Dermis microvascular lymphatic vessel endothelial cell (primary cell): ENCODE results near the gene ALPL. TPM values are rescaled to one million over a fixed set of nuclear protein-coding genes. Genes with fewer than 3 reads are reported as not detected.

Source experiments
- DNase-seq, 2 donors: peaks; one replicate each; pipeline versions ENCODE4 v3.0.0 to v3.0.0-alpha.2; 2010; ENCODE audit warnings: low read depth in 2 of 2
- total RNA-seq: library from RNA; depleted of rRNA; stranded (reverse); fragments of >200 nt; gene quantifications from 2 replicates; pipeline ENCODE4 v1.2.1, GENCODE V29; 2014

The ALPL gene
- total RNA-seq, 1 donor from 2014 or later = 0.26 TPM

DNA sequence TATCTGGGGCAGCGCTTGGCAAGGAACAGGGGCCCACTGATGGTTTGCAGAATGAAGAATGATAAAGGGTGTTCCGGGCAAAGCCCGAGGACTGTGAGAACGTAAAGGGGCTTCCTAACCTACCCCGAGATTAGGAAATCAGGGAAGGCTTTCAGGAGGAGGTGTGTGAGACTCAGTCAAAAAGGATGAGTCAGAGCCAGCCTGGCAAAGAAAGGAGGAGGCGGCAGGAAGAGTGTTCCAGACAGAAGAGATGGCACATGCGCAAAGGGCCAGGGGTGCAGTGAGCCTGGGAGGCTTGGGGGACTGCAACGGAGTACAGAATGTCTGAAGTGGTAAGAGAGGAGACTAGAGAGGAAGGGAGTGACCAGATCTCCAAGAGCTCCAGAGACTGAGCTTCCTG lies 89.7 kb downstream of the ALPL start:
- no peak for DNase-seq

DNA sequence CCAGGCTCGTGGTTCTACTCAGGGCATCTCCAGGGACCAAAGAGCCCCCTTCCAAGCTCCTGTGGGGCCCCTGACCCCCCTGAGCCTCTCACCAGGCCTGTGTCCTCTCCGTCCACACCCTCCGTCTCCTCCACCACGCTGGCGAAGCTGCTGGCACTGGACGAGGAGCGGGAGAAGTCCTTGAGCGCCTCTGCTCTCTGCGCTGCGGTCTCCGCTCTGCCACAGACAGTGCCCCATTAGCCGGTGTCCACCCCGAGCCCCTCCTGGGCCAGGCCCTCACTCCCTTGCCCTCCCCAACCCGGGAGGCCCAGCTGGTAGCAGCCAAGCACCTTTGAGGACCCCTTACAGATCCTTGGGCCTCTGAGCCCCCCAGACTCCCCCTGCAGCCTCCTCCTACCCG lies 90.2 kb downstream of the ALPL start:
- DNase-seq = no peak

DNA sequence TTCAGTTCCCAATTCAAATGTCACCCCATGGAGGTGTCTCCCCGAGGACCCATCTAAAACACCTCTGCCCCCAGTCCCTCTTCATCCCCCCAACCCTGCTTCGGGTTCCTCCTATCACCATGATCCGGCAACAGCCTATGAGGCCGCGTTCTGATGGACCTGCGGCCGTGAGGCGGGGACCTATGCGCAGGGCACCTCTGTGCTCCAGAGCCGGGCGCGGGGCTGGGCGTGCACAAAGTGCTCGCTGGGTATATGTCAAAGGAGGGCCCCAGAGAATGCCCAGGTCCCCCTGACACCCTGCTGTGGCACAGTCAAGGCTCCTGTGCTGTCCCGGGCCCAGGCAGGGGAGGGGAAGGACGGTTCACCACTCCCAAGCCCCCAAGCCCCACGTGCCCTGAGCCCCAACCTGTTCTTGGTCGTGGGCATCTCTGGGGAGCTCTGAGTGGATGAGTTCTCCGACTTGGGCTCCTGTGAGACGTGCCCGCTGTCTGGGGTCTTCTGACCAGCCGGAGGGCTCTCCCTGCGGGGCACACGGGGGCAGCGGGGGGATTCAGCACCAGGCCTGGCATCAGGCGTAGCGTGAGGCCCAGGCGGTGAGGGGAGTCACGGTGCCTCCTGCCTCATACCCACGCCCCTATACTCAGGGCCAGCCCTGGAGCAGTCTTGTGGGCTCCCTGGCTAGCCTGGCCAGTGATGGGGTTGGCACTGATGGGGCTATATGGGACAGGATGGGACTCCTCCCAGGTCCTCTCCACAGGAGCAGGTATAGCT lies 92.2 kb downstream of the ALPL start:
- no peak for DNase-seq

GRCh38 chr1:21603177-21604138 lies 94.2 kb downstream of the ALPL start:
- no peak for DNase-seq

GRCh38 chr1:21604208-21604957 lies 95.2 kb downstream of the ALPL start:
- DNase-seq = peak in 1 of 2 donors; percentile 32

DNA sequence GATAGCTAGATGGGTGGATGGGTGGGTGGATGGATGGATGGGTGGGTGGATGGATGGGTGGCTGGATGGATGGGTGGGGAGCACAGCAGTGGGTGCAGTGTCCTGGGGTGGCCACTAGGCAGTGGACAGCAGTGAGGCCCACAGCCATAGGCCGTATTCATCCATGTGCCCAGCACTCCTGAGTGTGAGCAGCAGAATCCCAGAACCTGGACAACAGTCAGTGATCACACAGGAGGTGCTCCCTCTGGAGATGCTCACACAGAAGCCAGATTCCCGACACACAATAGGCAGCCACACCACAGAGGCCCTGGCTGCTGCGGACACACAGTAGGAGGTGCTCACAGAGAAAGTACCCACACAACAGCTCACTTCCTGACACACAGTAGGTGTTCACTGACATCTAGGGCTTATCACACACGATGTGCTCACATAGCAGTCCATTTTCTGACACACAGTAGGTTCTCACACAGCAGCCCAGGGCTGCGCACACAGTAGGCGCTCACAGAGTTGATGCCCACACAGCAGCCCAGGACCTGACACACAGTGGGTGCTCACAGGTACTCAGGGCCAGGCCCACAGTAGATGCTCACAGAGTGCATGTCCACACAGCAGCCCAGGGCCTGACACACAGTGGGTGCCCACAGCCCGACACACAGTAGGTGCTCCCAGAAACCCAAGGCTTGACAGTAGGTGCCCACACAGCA lies 95.9 kb downstream of the ALPL start:
- DNase-seq = no peak

DNA sequence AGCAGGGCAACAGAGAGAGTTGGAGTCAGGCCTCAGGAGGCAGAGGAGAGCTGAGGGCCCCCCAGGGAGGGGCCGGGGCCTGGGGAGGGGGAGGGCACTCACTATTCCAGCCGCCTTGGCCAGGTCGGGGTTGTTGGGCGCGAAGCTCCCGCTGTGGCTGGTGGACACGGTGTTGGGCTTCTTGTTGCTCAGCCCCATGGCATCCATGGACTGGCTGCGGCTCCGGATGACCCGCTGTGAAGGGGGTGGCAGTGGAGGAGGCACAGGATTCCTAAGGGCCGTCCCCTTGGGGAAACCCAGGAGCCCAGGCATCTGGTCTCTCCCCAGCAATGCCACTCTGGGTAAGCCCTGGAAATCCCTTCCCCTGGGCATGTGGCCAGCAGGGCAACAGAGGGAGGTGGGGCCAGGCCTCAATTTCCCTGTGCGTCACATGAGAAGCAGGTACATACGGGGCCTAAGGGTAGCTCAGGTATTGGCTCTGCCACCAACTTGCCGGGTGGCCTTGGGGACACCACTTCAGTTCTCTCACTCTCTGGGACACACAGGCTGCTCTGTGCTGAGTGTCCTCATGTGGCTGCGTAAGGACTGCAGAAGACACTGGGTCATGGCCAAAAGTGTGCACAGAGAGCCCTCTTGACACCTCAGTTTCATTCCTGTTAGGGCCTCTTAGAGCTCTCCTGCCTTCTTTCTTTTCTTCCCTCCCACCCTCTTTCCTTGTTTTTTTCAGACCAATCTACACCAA lies 96.9 kb downstream of the ALPL start:
- no peak for DNase-seq

DNA sequence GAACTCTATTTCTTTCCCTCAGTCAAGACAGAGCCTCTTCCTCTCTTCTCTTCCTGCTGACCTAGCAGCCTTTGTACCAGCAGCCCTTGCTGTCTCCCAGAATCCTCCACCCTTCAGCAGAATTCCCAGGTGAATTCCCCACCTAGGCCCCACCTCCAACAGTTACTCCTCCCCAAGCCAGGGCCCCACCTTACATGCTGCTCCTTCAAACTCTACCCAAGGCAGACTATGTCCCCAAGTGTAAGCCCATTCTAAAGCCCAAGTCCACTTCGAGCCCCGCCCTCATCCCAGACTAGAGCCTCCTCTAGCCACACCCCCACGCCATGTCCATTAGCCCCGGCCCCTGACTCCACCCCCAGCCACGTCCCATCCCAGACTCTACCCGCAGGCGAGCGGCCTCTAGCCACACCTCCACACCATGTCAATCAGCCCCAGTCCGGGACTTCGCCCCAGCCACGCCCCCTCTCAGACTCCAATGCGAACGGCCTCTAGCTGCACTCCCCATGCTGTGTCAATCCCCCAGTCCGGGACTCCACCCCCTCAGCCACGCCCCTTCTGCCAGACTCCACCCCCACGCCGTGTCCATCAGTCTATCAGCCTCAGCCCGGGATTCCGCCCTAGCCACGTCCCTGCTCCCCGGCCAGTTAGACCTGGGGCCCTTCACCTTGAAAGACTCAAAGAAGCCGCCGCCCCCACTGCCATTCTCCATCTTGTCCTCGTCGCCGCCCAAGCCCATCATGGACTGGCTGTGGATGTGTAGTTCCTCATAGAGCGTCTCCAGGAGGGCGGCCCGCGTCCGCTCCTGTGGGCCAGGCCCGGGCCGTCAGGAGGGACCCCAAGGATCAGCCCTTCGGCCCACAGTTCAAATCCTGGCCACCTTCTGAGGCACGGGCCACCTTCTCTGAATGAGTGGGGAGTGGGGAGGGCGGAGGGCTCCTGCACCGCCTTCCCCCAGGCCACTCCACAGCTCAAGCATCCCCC lies 98.6 kb downstream of the ALPL start:
- peak; percentile 68 to 91 for DNase-seq

DNA sequence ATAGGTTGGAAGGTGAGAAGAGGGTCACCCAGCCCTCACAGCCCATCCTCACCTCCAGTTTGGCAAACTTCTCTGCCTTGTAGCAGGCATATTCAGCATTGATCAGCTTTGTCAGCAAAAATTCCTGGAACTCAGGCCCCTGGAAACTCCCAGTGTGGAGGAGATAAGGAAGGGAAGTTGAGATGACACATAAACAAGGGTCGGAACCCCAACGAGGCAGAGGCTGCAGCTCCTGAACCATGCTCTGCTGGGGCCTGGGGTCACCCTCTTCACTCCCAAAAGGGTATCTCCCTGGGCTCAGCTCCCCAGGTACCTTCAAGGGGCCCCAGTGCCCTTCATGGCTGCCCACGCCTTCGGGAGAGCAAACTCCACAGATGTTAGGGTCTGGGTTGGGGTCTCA lies 99.6 kb downstream of the ALPL start:
- DNase-seq = no peak

GRCh38 chr1:21610027-21610426 lies 100.8 kb downstream of the ALPL start:
- no peak for DNase-seq

DNA sequence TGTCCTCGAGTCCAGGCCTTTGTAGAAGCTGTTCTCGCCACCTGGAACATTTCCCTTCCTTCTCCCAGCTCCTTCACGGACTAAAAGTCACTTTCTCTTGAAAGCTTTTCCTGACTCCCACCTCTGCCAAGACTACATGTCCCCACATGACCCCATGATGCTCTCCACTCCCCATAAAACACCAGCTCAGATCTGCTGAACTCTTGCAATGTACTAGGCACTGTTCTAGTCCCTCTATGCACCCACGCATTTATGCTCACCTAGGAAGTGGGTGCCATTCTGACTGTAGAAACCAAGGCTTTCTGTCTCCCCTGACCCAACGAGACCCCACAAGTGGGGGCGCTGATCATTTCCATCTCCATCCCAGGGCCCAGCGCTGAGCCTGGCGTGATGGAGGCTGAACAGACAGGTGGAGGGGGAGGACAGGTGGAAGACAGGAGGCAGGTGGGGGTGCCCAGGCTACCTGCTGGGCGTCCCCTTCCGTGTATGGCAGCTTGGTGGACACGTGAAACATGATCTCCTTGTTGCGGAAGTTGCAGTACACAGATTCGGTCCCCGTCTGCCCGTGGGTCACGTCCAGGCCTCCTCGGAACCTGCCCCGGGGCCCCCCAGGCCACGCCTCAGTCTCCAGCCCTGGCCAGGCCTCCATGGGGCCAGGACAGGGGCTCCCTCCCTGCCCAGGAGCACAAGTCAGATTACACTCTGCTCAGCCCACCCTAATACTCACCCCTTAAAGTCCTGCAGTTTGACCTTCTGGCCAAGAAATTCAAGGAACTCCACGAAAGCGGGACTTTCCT lies 102.0 kb downstream of the ALPL start:
- DNase-seq = no peak

- no peak for DNase-seq
Measured at GRCh38 chr1:21612057-21612456, 102.8 kb downstream of the ALPL start.

GRCh38 chr1:21613072-21613867 lies 104.0 kb downstream of the ALPL start:
- DNase-seq = no peak

GRCh38 chr1:21614419-21615115 lies 105.3 kb downstream of the ALPL start:
- no peak for DNase-seq

GRCh38 chr1:21616372-21616771 lies 107.1 kb downstream of the ALPL start:
- DNase-seq = no peak

DNA sequence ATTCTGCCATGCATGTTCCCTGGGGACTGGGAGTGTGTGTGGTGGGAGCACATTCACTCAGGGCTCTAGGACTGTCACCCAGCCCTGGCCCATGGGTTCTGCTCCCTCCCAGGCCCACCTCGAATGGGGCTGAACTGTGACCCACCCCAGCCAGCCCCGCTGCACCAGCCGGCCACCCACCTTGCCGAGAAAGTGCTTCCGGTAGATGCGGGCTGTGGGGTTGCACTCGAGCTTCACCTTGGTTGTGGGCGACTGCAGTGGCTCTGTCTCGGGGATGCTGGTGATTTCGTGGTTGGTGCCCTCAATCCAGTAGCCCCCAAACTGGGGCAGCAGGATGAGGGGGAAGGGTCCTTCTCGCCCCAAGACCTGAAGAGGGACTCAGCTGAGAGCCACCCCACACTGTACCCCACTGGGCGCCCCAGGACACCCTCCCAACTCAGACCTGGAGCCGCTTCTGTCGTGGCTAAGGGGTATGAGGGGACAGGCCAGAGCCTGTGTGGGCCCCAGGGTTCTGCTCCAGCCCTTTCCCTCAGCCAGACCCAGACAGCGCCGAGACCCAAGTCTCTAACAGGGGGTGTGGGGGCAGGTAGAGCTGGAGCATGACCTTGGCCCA lies 108.0 kb downstream of the ALPL start:
- DNase-seq = no peak

GRCh38 chr1:21618059-21618458 lies 108.8 kb downstream of the ALPL start:
- DNase-seq = no peak
